GM12878 (cell line): ENCODE data around the gene POLE2. TPM values are rescaled to one million over a fixed set of nuclear protein-coding genes. Genes with fewer than 3 reads are reported as not detected.

Source experiments
- REST ChIP-seq: IDR thresholded peaks from 2 replicates; pipeline ENCODE4 v1.6.1; 2012; ENCODE audit warnings: mild to moderate bottlenecking, low read depth, low read length
- polyA plus RNA-seq, 11 experiments: library from polyadenylated mRNA; depleted of rRNA in 4 of 11; unstranded in 6 of 11; stranded (reverse) in 5 of 11; fragments of >200 nt; fragmentation: Nextera tagmentation in 4 of 11; fragmentation: Illumina TruSeq in 1 of 11; extraction: Ambion mirVana in 4 of 11; extraction: Trizol in 1 of 11; gene quantifications; 1 replicate in 1 of 11; 2 replicates in 10 of 11; pipeline versions ENCODE4 v1.2.1 to v1.2.3, GENCODE V29; 2011 to 2016; ENCODE audit warnings: inconsistent platforms in 2 of 11, missing spikeins in 2 of 11, low read depth in 1 of 11
- total RNA-seq, 4 experiments: library from RNA; depleted of rRNA in 3 of 4; stranded (reverse); fragments of >200 nt in 3 of 4; fragmentation: Illumina TruSeq in 1 of 4; extraction: Trizol in 1 of 4; gene quantifications; 2 replicates each; pipeline versions ENCODE4 v1.2.1 to v1.2.3, GENCODE V29; 2013 to 2021
- TF ChIP-seq, protein P1 (sequence below): fragments of 450-650 bp; formaldehyde crosslinking; IDR thresholded peaks from 2 replicates; pipeline ENCODE4 v1.4.0; 2022; ENCODE audit warnings: mild to moderate bottlenecking, moderate library complexity

The POLE2 gene
- total and polyA plus RNA-seq, 10 of the 15 experiments (the other 5 are each of a cell fraction or from before 2014, with no cell fraction given) = 22.0 to 45.6 (median 38.8) TPM

GRCh38 chr14:49692811-49693734 is 5.1 kb upstream of the POLE2 start, which contains the start of gene KLHDC1 (continued):
- TF ChIP-seq, protein P1, sequence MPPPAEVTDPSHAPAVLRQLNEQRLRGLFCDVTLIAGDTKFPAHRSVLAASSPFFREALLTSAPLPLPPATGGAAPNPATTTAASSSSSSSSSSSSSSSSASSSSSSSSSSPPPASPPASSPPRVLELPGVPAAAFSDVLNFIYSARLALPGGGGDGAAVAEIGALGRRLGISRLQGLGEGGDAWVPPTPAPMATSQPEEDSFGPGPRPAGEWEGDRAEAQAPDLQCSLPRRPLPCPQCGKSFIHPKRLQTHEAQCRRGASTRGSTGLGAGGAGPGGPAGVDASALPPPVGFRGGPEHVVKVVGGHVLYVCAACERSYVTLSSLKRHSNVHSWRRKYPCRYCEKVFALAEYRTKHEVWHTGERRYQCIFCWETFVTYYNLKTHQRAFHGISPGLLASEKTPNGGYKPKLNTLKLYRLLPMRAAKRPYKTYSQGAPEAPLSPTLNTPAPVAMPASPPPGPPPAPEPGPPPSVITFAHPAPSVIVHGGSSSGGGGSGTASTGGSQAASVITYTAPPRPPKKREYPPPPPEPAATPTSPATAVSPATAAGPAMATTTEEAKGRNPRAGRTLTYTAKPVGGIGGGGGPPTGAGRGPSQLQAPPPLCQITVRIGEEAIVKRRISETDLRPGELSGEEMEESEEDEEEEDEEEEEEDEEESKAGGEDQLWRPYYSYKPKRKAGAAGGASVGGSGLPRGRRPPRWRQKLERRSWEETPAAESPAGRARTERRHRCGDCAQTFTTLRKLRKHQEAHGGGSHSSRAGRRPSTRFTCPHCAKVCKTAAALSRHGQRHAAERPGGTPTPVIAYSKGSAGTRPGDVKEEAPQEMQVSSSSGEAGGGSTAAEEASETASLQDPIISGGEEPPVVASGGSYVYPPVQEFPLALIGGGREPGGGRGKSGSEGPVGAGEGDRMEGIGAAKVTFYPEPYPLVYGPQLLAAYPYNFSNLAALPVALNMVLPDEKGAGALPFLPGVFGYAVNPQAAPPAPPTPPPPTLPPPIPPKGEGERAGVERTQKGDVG (CRISPR knock-in tag) = no peak
- TF ChIP-seq REST = 0 out of 2 replicates have a peak, but pooled peaks have one; percentile 22
- TF ChIP-seq, all 136 proteins: peak for 29
